Stimulated activated CD8-positive, alpha-beta memory T cell treated with anti-CD3 and anti-CD28 coated beads, Interleukin-15, amount 100 ng/mL, for 48 hours (primary cell): ENCODE results near the gene PHLDA1.

Experiments
- DNase-seq, 2 donors: peaks; one replicate each; pipeline ENCODE4 v3.0.0-alpha.2; 2020; ENCODE audit warnings: low read depth in 2 of 2

PHLDA1 gene

DNA sequence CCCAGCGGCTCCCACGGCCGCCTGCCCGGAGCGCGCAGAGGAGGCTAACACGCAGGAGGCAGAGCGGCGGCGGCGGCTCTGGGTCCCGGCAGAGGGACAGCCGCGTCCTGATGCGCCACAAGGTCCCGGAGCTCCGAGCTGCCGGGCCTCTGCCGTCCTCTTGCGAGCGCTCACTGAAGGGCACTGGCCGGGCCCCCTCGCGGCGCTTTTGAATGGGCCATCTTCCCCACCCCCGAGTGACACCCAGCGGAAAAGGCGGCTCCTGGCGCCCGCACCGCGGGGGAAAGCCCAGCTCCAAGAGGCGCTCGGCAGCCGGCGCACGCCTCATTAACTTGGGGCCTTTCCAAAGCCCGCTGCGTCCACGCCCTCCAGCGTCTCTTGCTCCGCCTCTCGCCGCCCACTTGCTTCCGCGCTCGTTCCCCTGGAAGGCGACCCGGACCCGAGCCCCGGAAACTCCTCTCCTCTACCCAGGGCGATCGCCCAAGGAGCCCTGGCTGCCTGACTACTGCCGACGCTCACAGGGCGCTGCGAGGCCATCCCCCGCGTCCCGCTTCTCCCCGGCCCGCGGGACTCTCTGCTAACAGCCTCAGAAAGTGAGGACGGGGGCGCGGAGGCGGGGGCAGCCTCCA lies at the start of gene PHLDA1:
Gene PHLDA1 (minus strand): TSS at position 363 of the 629 bp plus-strand sequence.
- peak; percentile 94 to 97 for DNase-seq

DNA sequence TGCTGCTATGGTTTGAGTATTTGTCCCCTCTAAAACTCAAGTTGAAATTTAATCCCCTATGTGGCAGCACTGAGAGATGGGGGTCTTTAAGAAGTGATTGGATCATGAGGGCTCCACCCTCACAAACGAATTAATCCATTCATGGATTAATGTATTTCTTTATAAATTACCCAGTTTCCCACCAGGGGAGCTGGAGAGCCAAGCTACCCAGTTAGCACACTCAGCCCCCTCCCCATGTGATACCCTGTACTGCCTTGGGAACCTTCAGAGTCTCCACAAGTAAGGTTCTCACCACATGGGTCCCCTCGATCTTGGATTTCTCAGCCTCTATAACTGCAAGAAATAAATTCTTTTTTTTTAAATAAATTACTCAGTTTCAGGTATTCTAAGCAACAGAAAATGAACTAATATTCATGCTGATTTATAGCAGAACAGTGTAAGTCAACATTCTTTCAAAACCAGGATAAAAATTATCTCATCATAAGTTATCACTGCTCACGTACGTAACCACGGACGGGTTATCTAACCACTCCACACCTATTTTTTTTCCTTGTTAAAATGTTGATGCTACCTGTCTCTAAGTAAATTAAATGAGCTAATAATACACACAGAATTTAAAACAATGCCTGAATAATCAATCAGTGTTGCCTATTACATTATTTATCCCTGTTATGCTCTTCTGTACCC lies 49.3 kb upstream of the PHLDA1 start:
- DNase-seq, result no peak

DNA sequence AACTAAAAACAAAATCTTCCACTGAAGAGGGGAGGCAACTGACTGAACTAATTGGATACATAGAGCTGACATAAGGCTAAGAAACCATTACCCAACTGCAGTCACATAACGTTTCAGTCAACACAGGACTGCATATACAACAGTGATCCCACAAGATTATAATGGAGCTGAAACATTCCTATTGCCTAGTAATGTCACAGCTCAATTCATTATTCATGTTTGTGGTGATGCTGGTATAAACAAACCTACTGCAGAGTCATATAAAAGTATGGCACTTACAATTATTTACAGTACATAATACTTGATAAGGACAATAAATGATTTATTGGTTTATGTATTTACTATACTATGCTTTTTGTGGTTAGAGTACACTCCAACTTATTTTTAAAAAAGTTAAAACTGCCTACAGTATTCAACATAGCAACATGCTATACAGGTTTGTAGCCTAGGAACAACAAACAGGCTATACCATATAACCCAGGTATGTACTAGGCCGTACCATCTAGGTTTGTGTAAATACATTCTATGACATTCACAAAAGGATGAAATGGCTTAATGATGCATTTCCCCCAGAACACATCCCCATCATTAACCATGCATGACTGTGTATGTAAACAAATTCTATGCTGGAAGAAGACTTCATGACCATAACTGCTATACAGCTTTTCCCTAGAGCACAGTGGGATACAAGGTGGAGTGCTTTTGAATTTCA lies 48.6 kb upstream of the PHLDA1 start:
- DNase-seq, result no peak

DNA sequence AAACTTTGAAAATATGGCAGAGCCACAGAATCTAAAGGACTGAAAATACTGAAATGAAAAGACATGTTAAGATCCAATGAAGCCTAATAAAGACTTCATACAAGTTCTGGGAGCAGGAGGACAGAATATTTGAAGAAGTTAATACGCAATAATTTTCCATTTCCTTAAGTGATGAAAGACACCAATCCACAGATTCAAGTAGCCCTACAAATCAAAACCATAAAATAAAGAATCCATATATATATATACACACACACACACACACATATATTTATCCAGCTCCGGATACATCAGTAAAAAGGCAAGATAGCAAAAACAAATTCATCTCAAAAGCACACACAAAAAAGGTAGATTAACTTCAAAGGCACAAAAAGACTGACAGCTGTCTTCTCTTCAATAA lies 47.2 kb upstream of the PHLDA1 start:
- DNase-seq, result no peak

- DNase-seq, result no peak
These were observed 43.9 kb upstream of the PHLDA1 start for GRCh38 chr12:76075448-76075847.

DNA sequence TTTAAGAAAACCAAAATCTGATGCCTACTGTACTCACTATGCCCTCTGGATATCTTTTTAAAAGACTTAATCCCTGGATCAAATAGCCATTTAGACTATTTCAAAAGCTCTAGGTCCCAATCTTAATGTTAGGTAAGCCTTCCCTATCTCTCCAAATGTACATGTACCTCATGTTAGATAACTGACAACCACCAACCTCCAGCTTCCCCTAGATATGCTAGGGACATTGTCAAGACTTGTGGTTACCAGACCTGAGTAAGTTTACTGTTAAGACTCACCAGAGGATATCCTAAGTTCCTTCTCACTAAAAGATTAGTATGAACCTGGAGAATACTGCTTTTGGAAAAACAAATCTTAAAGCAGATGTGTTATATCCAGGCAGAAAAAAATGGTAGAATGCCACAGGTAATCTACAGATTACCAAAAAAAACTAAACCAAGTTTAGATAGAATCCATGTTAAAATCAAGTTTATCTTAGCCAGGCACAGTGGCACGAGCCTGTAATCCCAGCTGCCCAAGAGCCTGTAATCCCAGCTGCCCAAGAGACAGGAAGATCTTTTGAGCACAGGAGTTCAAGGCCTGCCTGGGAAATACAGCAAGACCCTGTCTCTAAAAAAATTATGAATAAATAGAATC lies 43.2 kb upstream of the PHLDA1 start:
- DNase-seq, result no peak

DNA sequence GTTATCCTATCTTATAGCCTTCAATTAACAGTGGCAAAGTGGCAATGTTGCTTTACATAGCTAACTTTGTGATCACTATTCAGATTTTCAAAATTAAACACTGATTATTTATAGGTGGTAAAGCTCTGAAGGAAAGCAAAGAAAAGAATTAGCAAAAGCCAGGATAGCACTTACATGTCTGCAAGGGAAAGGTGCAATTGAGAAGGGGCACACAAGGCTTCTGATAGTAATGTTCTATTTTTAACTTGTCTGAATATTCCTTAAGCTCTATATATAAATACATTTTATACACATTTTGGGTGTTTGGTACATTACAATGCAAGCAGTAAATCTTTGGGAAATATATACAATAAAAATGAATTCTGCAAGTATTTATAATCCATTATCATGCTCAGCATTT lies 42.0 kb upstream of the PHLDA1 start:
- no peak for DNase-seq

DNA sequence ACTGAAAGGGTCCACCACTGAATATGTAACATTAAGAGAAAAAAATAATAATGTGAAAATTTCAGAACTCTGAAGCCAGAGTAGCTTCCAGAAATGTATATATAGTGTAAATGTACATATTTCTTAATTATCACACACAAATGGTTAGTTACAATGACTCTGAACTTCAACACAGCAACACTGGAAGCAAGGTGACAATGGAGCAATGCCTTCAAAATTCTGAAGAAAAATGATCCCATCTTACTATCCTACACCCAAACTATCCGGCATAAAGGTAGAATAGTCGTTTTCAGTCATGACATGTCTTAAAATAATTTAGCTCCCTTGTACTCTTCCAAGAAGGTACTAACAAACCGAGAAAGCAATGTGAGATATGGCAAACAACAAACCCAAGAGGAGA lies 41.0 kb upstream of the PHLDA1 start:
- DNase-seq, result no peak

GRCh38 chr12:76069339-76069738 lies 37.8 kb upstream of the PHLDA1 start:
- no peak for DNase-seq

- DNase-seq, result no peak
These were observed 34.3 kb upstream of the PHLDA1 start for GRCh38 chr12:76065917-76066316.

DNA sequence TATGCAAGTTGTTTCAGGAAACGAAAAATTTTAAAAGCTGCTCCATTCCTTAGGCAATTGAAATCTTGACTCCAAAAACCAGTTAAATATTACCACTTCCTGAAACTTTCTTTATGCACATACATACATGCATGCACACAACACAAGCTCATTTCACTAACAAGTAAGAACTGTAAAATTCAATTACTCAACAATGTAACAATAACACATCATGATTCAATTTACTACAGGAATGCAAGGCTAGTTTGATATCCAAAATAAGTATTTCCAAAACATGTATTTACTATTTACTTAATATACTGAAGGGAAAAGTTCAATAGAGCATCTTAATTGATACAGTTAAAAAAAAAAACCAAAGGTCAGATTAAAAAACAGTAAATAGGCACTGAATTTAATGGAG lies 33.3 kb upstream of the PHLDA1 start:
- no peak for DNase-seq

- no peak for DNase-seq
These were observed 28.5 kb upstream of the PHLDA1 start for GRCh38 chr12:76060111-76060510.

GRCh38 chr12:76057326-76057725 lies 25.8 kb upstream of the PHLDA1 start:
- no peak for DNase-seq

- no peak for DNase-seq
These were observed 23.8 kb upstream of the PHLDA1 start for GRCh38 chr12:76055393-76055792.

- DNase-seq, result no peak
These were observed 18.1 kb upstream of the PHLDA1 start for GRCh38 chr12:76049575-76050251.

GRCh38 chr12:76047742-76048141 lies 16.2 kb upstream of the PHLDA1 start:
- no peak for DNase-seq

DNA sequence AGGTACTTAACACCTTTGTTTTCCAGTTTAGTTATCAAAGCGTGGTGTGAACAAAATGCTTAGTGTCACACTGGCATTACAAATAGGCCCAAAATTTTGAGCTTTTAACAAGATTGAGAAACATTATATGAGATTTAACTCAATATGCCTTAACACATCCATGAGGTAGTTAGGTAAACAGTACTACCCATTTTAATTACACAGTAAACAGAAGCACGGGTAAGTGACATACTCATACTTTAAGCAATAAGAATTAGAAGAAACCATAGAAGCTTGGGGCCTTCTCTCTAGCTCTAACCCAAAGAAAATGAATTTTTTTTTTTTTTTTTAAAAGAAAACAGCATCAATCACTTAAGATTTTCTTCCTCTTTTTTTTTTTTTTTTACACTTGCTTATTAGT lies 15.5 kb upstream of the PHLDA1 start:
- DNase-seq, result no peak

- no peak for DNase-seq
These were observed 11.8 kb upstream of the PHLDA1 start for GRCh38 chr12:76043377-76043776.

DNA sequence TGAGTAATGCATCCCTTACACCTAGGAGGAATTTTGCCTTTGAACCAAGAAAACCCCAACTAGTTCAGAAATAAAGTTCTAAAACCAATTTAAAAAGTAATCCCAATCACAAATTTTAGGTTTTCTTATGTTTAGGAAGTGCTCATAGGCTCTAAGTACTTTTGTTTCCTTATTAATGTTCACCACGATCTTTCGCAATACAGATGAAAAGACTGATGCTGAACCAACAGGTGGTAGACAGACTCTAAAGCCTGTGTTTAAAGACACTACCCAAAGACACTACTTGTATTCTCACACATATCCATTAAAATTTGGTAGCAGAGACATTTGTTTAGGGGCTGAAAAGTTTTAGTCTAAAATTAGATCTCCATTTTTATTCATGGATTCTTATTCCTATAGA lies 10.6 kb upstream of the PHLDA1 start:
- DNase-seq, result no peak

- DNase-seq, result no peak
These were observed 9.8 kb upstream of the PHLDA1 start for GRCh38 chr12:76041406-76041805.

DNA sequence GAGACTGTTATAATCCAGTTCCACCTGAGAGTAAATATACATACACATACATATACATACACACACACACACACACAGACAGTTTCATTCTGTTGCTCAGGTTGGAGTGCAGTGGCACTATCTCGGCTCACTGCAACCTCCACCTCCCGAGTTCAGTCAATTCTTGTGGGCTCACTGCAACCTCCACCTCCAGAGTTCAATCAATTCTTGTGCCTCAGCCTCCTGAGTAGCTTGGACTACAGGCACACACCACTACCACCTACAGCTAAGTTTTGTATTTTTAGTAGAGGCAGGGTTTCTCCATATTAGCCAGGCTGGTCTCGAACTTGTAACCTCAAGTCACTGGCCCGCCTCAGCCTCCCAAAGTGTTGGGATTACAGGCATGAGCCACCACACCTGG lies 8.9 kb upstream of the PHLDA1 start:
- no peak for DNase-seq

GRCh38 chr12:76038176-76038575 lies 6.6 kb upstream of the PHLDA1 start:
- no peak for DNase-seq
